ENCODE measurements around the gene ADGB.

DNA sequence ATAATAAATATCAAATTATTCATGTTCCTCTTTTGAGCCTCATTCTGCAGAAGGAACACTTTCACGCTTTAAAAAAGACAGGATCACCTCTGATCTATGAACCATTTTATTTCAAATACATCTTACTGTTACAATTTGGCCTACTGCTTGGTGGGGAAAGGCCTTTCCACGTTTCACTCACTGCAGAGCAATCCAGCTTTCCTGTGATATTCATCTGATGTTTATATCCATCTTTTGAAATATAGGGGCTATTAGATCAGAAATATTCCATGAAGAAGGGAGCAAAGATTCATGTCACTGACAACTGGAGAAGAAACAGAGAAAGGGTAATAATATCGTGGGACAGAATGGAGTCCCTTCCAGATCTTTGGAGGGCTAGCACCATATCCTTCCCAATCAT, 262.9 kb downstream of the ADGB start:
- no peak for TF ChIP-seq CTCF (IDR thresholded peaks at IDR 0.05)
- no peak for TF ChIP-seq ZFX (IDR thresholded peaks at IDR 0.05; ENCODE audit: borderline replicate concordance)
